ENCODE data around the gene GRID2IP.
"Not testable (repeated sequence)": the region's sequence is repeated elsewhere in the genome, so short reads cannot be mapped to it uniquely, and the experiment has no call there.

The GRID2IP gene

DNA sequence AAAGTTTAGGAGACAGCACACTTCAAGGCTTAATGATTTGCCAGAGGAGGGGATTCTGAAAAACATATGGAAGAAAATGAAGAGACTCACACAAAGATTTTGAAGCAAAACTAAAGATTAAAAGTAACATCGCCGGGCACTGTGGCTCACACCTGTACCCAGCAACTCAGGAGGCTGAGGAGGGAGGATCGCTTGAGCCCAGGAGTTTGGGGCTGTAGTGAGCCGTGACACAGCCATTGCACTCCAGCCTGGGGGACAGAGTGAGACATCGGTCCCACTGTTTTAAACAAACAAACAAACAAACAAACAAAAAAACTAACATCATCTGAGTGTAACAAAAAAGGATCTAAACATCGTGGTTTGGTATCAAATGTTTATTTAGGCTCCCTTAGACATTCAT lies 69.8 kb downstream of the GRID2IP start:
- DNase-seq, result no peak

DNA sequence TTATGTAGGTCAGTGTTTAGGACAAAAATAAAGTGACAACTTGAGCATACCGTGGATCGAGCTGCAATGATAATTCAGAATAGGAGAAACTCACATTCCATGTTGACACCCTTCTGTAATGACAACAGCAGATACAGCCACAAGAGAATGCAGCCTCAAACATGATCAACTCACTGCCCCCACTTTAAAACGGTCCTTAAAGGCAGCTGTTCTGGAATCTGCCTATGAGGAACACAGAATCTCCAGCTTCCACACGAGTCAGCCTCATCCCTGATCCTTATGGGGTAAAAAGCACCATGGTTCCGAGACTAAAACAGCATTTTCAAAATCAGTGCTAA lies 71.0 kb downstream of the GRID2IP start:
- DNase-seq, result no peak

DNA sequence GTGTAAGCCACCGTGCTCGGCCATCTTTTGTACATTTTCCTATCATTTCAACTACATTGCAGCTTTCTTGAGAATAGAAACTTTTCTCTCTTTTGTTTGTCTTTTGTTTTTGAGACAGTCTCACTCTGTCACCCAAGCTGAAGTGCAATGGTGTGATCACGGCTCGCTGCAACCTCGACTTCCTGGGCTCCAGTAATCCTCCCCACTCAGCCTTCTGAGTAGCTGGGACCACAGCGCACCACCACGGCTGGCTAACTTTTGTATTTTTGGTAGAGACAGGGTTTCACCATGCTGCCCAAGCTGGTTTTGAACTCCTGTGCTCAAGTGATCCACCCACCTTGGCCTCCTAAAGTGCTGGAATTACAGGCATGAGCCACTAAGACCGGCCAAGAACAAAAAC lies 72.2 kb downstream of the GRID2IP start:
- DNase-seq, result no peak

DNA sequence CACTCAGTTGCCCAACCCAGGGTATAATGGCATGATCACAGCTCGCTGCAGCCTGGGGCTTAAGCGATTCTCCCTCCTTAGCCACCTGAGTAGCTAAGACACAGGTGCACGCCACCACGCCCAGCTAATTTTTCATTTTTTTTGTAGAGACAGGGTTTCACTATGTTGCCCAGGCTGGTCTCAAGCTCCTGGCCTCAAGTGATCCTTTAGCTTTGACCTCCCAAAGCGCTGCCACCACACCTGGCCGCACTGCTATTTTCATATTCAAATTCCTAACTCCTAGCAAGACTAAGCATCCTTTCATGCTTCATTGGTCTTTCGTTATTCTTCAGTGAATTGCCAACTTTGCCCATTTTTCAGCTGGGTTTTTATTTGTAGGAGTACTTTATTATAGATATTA lies 73.1 kb downstream of the GRID2IP start:
- no peak for DNase-seq

DNA sequence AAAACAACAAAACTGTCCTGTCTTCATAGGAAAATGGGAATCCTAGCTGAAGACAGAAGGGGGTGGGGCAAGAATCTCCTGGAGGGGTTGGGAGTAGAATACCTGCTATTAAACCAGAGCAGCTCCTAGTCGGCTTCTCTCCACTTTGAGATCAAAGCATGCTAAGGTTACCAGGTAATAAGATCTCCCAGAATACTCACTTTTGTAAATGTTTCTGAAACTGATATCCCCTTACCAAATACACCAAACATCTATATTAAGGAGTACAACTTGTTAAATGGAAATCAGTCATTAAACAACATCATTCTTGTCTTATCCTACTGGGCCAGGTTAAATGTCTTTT lies 74.0 kb downstream of the GRID2IP start:
- DNase-seq, result no peak

DNA sequence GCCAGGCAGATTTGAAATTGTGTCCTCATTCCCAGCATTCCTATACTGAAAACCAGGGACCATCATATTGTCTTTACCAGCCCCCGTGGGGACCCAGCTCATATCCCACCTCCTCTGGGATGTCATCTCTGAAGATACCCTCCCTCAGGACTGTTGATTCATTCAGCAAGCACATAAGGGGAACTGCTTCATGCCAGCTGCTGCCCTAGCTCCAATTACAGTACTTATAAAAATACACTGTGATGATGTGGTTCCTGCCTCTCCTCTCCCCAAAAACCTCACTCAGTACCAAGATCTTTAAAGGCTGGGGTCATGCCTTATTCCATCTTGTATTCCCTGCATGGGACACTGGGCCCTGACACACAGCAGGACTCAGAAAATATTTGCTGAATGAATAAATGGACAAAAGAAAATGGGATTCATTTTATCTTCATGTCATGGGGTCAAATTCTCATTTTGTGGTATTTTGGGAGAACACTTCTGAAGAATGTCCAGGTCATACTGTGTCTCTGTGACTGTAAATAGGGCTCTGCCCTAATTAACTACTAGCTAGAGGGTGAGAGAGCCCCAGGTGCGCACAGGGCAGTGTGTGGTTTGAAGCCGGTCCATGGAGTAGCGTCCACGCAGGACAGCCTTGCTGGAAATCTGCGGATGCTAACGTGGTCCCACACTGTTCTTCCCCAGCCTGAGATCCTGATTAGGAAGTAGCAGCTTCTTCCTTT lies 74.5 kb downstream of the GRID2IP start:
- DNase-seq, result no peak

DNA sequence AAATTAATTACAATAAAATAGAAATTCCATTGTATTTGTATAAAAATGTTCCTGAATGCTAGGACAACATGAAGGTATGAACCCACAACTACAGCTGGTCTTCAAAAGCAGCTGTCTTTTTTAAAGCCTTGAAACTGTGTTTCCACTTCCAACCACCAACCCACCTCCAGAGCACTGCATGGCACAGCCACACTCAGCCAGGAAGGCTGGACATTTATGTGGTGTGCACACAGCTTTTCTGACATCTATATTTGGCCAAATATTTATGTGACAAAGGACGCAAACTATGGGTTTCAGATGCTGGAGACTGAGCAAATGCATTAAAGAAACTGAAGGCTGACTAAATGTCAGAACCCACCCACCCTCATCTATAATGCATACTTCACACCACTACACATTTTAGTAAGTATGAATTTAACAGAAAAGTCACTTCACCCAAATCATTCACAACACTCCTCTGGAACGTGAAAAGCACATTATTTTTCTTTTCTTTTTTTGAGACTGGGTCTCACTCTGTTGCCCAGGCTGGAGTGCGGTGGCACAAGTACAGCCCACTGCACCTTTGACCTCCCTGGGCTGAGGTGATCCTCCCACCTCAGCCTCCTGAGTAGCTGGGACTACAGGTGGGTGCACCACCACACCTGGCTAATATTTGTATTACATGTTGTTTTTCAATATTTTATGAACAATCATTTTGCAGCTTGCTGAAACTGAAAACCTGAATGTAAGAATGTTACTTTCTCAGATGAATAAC lies 75.7 kb downstream of the GRID2IP start:
- no peak for DNase-seq

DNA sequence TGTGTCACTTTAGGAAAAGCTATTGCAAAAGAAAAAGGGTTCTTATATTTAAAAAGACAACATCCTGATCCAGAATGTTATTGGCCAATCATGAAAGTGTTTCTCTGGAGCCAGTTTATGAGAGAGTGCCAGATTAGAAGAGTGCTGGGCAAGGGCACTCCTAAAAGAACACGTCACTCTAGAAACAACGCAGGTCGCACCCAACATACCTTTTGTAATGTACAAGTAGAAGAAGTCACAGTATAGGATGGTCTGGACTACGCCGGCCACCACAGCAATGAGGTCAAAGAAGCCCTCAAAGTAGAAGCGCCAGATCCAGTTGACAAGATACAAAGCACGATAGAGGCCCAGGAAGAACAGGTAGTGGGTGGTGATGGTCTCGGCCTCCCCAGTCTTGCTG lies 85.4 kb downstream of the GRID2IP start:
- no peak for DNase-seq

DNA sequence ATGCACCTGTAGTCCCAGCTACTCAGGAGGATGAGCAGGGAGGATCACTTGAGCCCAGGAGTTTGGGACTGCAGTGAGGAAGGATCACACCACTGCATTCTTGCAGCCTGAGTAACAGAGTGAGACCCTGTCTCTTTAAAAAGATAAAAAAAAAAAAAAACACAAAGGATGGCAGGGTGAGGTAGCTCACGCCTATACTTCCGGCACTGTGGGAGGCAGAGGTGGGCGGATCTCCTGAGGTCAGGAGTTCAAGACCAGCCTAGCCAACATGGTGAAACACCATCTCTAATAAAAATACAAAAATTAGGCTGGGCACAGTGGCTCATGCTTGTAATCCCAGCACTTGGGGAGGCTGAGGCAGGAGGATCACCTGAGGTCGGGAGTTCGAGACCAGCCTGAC lies 87.7 kb downstream of the GRID2IP start:
- peak; percentile 66 for DNase-seq

DNA sequence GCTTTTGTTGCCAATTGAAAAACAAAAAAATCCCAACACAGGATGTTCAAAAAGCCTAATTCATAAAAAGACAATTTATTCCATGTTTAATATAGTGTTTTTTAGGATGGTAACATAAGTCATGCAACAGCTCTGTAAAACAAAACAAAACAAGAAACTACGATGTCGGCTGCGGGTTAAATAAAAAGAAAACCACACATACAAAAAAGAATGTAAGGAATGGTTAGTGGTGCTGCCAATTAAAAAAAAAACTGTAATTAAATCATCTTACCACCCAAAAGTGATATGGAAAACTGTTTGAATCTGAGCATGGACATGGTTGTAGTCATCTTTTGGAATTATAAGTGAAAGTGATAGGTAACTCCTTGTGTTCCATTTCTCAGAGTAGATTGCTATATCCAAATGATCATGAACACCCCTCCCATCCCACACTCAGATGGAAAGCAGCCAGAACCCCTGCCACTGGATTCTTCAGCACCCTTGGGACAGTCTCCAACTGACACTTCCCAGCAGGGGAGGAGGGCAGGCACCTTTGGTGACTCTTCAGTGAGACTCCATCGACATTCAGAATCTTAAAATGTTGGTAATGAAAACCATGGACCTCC lies 89.2 kb downstream of the GRID2IP start:
- DNase-seq, result no peak

DNA sequence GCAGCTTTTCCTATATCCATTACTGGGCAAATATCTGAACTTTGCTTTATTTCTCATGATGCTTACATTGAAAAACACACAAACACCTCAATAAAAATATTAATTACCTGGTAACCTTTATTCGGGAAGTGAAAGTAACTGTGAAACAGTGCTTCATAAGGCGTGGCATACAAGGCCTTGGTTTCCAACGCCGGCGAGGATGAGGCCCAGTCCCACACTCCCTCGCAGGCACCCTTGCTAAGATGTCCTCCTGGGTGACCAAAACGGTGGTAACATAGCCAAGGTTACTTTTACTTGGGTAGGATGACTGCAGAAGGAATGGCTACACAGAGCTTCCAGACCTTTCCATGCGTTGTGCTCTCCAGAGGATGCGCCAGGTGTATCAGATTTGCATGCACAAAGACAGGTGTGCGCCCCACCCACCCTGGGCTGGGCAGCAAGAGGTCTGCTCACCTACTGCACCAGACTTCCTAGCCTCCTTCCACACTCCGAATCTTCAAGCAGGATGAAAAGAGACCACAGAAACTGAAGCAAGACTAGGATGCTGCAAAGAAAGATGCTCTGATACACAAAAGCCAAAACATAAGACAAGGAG lies 90.2 kb downstream of the GRID2IP start:
- no peak for DNase-seq

DNA sequence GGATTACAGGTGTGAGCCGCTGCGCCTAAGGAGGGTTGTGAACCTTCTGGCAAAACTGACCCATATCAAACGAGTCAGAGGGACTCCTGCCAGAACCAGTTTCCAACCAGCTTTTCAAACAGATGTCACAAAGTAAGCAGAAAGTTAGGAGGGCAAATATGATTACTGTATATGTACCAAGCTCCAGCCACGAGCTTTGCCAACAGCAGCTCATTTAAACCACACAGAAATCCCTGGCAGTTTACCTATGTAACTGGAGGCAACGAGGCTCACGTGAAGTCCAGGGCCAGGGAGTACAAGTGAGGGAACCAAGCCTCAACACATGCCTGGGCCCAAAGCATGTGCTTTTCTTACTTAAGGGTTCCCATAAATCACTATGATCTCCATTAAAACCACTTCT lies 91.0 kb downstream of the GRID2IP start:
- DNase-seq, result no peak

DNA sequence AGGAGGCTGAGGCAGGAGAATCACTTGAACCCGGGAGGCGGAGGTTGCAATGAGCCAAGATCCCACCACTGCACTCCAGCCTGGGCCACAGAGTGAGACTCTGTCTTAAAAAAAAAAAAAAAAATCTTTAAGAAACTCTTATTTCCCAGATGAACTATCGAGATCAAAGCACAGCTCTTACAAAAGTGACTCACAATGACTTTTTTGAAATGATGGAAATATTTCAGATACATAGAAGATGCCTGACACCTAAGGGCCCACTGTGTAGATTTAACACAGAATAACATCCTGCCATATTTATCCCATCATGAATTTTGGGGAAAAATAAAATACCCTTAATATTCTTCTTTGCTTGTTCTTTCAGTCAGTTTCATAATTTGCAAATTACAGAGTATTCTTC lies 92.6 kb downstream of the GRID2IP start:
- DNase-seq, result not testable (repeated sequence)

DNA sequence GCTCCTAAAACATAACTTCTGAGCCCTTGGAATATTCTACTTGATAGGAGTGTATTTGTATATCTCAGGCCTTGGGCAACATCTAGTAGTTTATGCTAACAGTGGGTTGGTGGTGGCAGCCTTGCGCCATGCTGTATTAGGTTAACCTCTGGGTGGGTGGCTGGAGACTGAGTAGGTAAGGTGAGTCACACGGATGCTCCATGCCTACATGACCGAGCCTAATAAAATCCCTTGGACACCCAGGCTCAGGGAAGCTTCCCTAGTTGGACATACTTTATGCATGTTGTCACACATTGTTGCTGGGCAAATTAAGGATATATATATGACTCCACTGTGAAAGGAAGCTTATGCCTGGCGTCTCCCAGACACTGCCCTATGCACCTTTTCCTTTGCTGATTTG lies 97.5 kb downstream of the GRID2IP start:
- peak; percentile 100 for DNase-seq

DNA sequence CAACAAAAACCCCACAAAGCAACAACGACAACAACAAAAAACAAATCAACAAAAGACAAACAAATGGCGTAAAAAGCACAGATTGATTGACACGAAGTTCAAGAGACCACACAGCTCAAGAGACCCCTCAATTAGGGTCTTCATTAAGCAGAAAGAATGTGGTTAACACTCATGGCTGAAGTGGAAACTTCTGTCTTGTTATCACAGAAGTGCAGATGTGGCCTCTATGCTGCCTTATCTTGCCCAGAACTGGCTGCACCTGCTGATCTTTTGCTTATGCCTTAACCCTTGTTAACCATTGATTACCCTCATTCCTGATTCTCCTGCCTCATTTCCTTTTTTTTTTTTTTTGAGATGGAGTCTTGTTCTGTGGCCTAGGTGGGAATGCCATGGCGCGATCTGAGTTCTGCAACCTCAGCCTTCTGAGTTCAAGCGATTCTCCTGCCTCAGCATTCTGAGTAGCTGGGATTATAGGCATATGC lies 100.0 kb downstream of the GRID2IP start:
- no peak for DNase-seq

DNA sequence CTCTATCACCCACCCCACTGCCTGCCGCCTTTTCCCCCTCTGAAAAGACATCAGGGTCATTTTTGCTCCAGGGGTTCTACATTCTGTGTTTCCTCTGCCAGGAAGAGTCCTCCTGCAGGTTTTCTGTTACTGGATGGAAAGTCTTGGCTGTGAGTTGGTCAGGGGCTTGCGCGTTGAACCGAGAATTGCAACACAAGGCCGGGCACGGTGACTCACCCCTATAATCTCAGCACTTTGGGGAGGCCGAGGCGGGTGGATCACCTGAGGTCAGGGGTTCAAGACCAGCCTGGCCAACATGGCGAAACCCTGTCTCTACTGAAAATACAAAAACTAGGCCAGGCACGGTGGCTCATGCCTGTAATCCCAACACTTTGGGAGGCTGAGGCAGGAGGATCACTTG lies 100.7 kb downstream of the GRID2IP start:
- DNase-seq, result peak; percentile 97

DNA sequence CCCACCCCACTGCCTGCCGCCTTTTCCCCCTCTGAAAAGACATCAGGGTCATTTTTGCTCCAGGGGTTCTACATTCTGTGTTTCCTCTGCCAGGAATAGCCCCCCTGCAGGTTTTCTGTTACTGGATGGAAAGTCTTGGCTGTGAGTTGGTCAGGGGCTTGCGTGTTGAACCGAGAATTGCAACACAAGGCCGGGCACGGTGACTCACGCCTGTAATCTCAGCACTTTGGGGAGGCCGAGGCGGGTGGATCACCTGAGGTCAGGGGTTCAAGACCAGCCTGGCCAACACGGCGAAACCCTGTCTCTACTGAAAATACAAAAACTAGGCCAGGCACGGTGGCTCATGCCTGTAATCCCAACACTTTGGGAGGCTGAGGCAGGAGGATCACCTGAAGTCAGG lies 101.4 kb downstream of the GRID2IP start:
- peak; percentile 99 for DNase-seq

DNA sequence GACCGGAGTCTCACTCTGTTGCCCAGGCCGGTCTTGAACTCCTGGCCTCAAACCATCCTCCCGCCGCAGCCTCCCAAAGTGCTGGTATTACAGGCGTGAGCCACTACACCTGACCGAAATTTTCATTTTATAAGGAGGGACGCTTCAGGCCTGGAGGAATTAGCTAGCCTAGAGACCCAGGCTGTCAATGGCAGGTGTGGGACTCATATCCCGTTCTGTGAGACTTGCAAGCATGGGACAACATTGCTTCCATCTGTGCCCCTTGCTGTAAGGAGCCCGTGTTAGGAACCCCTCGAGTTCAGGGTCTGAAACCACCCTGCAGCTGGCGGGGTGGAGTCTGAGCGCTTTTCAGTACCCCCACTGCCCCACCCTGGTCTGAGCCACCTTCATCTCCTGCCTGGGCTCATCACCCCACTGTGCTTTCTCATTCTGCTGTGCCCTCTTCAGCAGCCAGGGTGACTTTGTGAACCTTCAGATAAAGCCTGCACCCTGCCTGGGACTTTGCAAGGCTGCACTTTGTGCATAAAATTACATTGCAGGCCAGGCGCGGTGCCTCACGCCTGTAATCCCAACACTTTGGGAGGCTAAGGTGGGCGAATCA lies 102.2 kb downstream of the GRID2IP start:
- no peak for DNase-seq

DNA sequence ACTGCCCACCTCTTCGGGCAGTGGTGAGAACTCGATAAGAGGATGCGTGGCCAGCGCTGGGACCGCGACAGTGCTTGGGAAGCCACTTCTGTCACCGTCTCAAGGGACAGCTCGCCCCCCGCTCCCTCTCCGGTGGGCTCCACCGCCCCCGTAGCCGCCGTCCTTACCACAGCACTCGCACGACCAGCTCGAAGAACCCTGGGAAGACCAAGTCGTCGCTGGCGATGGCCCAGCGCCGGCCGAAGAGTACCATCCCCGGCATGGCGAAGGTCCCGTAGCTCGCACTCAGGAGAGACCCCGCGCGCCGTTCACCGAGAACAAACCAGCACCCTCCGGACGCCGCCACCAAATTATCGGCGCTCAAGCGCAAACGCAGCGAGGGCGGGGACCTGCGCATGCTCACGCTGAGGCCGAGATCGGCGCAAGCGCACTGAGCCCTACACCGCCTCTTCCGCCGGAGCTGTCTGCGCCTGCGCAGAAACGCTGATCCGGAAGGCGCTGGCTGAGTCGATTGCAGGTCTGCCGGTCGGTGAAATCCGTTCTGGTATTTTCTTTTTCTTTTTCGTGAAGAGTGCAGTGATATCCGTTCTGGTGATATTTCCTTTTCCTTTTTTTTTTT lies 103.6 kb downstream of the GRID2IP start, which contains the start of gene DAGLB:
DAGLB (minus strand) TSS at position 374 of the 619 bp plus-strand sequence; CDS start at position 262, 112 bp downstream.
- peak; percentile 90 for DNase-seq
